Measurements from ENCODE around the gene KRT26.

KRT26 gene

GRCh38 chr17:40791111-40791510 is 19.1 kb upstream of the KRT26 start:
- Histone ChIP-seq H3K4me2 (ENCODE audit: insufficient read depth, low read length) (no peak overlapping the region), H3K36me3 (ENCODE audit: insufficient read depth, low read length) (no peaks in the 10 kb centered on the region), H3K4me1 (ENCODE audit: insufficient read depth, low read length) (no peaks in the 10 kb centered on the region), H3K27ac (ENCODE audit: low read length) (no peak overlapping the region), H3K27me3 (ENCODE audit: insufficient read depth, low read length, poor library complexity) (peaks cover 25% of the 10 kb centered on the region), H3K79me2 (ENCODE audit: insufficient read depth, low read length) (no peaks in the 10 kb centered on the region), H4K20me1 (ENCODE audit: insufficient read depth, low read length) (no peaks in the 10 kb centered on the region), H3K9ac (ENCODE audit: low read depth, low read length) (no peak overlapping the region), H2AFZ (ENCODE audit: low read depth, low read length) (no peak overlapping the region), H3K4me3 (ENCODE audit: low read depth in 1 of 2, low read length in 2 of 2) (no peak overlapping the region), H3K9me3 (ENCODE audit: insufficient read depth, low read length, severe bottlenecking) (no peaks in the 10 kb centered on the region)
- ATAC-seq (ENCODE audit: insufficient read depth, low read depth) (no peak), DNase-seq (no peak)
- TF ChIP-seq EZH2 (IDR thresholded peaks at IDR 0.05; ENCODE audit: borderline replicate concordance, low read depth, low read length, severe bottlenecking) (no peak), CTCF (IDR thresholded peaks at IDR 0.05; ENCODE audit: borderline replicate concordance, extremely low read depth, low read length, poor library complexity, severe bottlenecking) (no peak)

GRCh38 chr17:40782450-40782849 is 10.4 kb upstream of the KRT26 start, which contains the start of gene KRT27:
KRT27 (minus strand) TSS chr17:40782550; CDS start chr17:40782493, 57 bp downstream.
- Histone ChIP-seq H4K20me1 (ENCODE audit: insufficient read depth, low read length) (no peaks in the 10 kb centered on the region), H3K9me3 (ENCODE audit: insufficient read depth, low read length, severe bottlenecking) (no peaks in the 10 kb centered on the region), H3K27ac (ENCODE audit: low read length) (no peak within 1 kb of the TSS), H3K4me2 (ENCODE audit: insufficient read depth, low read length) (no peak within 1 kb of the TSS), H3K4me3 (ENCODE audit: low read depth in 1 of 2, low read length in 2 of 2) (no peak within 1 kb of the TSS), H3K79me2 (ENCODE audit: insufficient read depth, low read length) (no peaks in the 10 kb centered on the region), H3K4me1 (ENCODE audit: insufficient read depth, low read length) (no peaks in the 10 kb centered on the region), H3K27me3 (ENCODE audit: insufficient read depth, low read length, poor library complexity) (peaks cover 11% of the 10 kb centered on the region), H2AFZ (ENCODE audit: low read depth, low read length) (no peak within 1 kb of the TSS), H3K9ac (ENCODE audit: low read depth, low read length) (no peak within 1 kb of the TSS), H3K36me3 (ENCODE audit: insufficient read depth, low read length) (no peaks in the 10 kb centered on the region)
- DNase-seq = no peak
- TF ChIP-seq CTCF (IDR thresholded peaks at IDR 0.05; ENCODE audit: borderline replicate concordance, extremely low read depth, low read length, poor library complexity, severe bottlenecking) = no peak
- TF ChIP-seq EZH2 (IDR thresholded peaks at IDR 0.05; ENCODE audit: borderline replicate concordance, low read depth, low read length, severe bottlenecking) = no peak
- ATAC-seq (ENCODE audit: insufficient read depth, low read depth) = no peak

GRCh38 chr17:40779181-40779909 is 7.3 kb upstream of the KRT26 start:
- no peak for DNase-seq

More at GRCh38 chr17:40779181-40779909, 7.3 kb upstream of the KRT26 start:
- no peak overlapping the region for H3K4me2 ChIP-seq (ENCODE audit: insufficient read depth, low read length)
- H3K4me1 ChIP-seq (ENCODE audit: insufficient read depth, low read length) = no peaks in the 10 kb centered on the region
- no peak for ATAC-seq (ENCODE audit: insufficient read depth, low read depth)
- peaks cover 12% of the 10 kb centered on the region for H3K27me3 ChIP-seq (ENCODE audit: insufficient read depth, low read length, poor library complexity)
- TF ChIP-seq CTCF (IDR thresholded peaks at IDR 0.05; ENCODE audit: borderline replicate concordance, extremely low read depth, low read length, poor library complexity, severe bottlenecking) = no peak
- TF ChIP-seq EZH2 (IDR thresholded peaks at IDR 0.05; ENCODE audit: borderline replicate concordance, low read depth, low read length, severe bottlenecking) = no peak
- no peaks in the 10 kb centered on the region for H4K20me1 ChIP-seq (ENCODE audit: insufficient read depth, low read length)
- H3K79me2 ChIP-seq (ENCODE audit: insufficient read depth, low read length) = no peaks in the 10 kb centered on the region
- no peak overlapping the region for H3K4me3 ChIP-seq (ENCODE audit: low read depth in 1 of 2, low read length in 2 of 2)
- H3K9me3 ChIP-seq (ENCODE audit: insufficient read depth, low read length, severe bottlenecking) = no peaks in the 10 kb centered on the region
- H3K9ac ChIP-seq (ENCODE audit: low read depth, low read length) = no peak overlapping the region
- no peak overlapping the region for H3K27ac ChIP-seq (ENCODE audit: low read length)
- no peaks in the 10 kb centered on the region for H3K36me3 ChIP-seq (ENCODE audit: insufficient read depth, low read length)
- H2AFZ ChIP-seq (ENCODE audit: low read depth, low read length) = no peak overlapping the region

All from DND-41 (cell line).